Smooth muscle cell (in vitro differentiated cells): ENCODE results near the gene H2BK1. TPM values are rescaled to one million over a fixed set of nuclear protein-coding genes. Genes with fewer than 3 reads are reported as not detected.

Experiments
- DNase-seq: peaks from one replicate; lab custom pipeline; 2025; ENCODE audit not compliant: unreplicated experiment; lab: John Stamatoyannopoulos, UW
- H2AFZ ChIP-seq: fragments of 200-600 bp; sonication (generic); 2 replicates; pipeline ENCODE4 v1.6.0; 2016; ENCODE audit warnings: antibody characterized with exemption, low read depth, mild to moderate bottlenecking
- H3F3A ChIP-seq: fragments of 200-600 bp; sonication (generic); 2 replicates; pipeline ENCODE4 v1.6.0; 2017; ENCODE audit warnings: antibody characterized with exemption, low read depth
- H3K27ac ChIP-seq: fragments of 200-600 bp; sonication (generic); 2 replicates; pipeline ENCODE4 v1.5.1; 2016; ENCODE audit warnings: low read depth, mild to moderate bottlenecking
- H3K27me3 ChIP-seq: fragments of 200-600 bp; sonication (generic); 2 replicates; pipeline ENCODE4 v1.6.1; 2016; ENCODE audit warnings: low read depth, mild to moderate bottlenecking
- H3K36me3 ChIP-seq: fragments of 200-600 bp; sonication (generic); 2 replicates; pipeline ENCODE4 v1.5.1; 2016; ENCODE audit warnings: low read depth
- H3K4me1 ChIP-seq: fragments of 200-600 bp; sonication (generic); 2 replicates; pipeline ENCODE4 v1.5.1; 2016; ENCODE audit warnings: low read depth
- H3K4me2 ChIP-seq: fragments of 200-600 bp; sonication (generic); 2 replicates; pipeline ENCODE4 v1.6.0; 2016; ENCODE audit warnings: mild to moderate bottlenecking
- H3K4me3 ChIP-seq: fragments of 200-600 bp; sonication (generic); 2 replicates; pipeline ENCODE4 v1.5.1; 2016; ENCODE audit warnings: mild to moderate bottlenecking
- H3K79me2 ChIP-seq: fragments of 200-600 bp; sonication (generic); 2 replicates; pipeline ENCODE4 v1.6.0; 2016; ENCODE audit warnings: low read depth, mild to moderate bottlenecking
- H3K9ac ChIP-seq: fragments of 200-600 bp; sonication (generic); 2 replicates; pipeline ENCODE4 v1.6.0; 2016; ENCODE audit warnings: low read depth
- H3K9me3 ChIP-seq: fragments of 200-600 bp; sonication (generic); replicated peaks from 2 replicates; pipeline ENCODE4 v1.5.1; 2016; ENCODE audit warnings: low read depth
- H4K20me1 ChIP-seq: fragments of 200-600 bp; sonication (generic); 2 replicates; pipeline ENCODE4 v1.6.0; 2016; ENCODE audit warnings: low read depth
- WGBS: methylation state at CpG from one replicate; pipeline ENCODE4 v1.1.7; 2016; ENCODE audit warnings: low lambda C conversion rate; 5-methylcytosine and 5-hydroxymethylcytosine counted together
- polyA plus RNA-seq: library from polyadenylated mRNA; unstranded; fragments of >200 nt; fragmentation: Nextera tagmentation; extraction: Ambion mirVana; gene quantifications from 2 replicates; pipeline ENCODE4 v1.2.1, GENCODE V29; 2016
- total RNA-seq: library from RNA; depleted of rRNA; stranded (reverse); fragments of >200 nt; gene quantifications from 2 replicates; pipeline ENCODE4 v1.2.3, GENCODE V29; 2014
- TF ChIP-seq, protein P1 (sequence below): fragments of 200-600 bp; sonication (generic); IDR thresholded peaks from 2 replicates; pipeline ENCODE4 v1.5.1; 2017; ENCODE audit warnings: borderline replicate concordance, mild to moderate bottlenecking, antibody characterized with exemption; ENCODE audit not compliant: insufficient read depth, poor library complexity, severe bottlenecking

The H2BK1 gene
- total and polyA plus RNA-seq, 2 experiments from 2014 or later = not detected

GRCh38 chr7:151177310-151177709 is 33.0 kb downstream of the H2BK1 start:
- Histone ChIP-seq H3K36me3 (no peaks in the 10 kb centered on the region), H3K4me1 (no peaks in the 10 kb centered on the region), H3F3A (no peaks in the 10 kb centered on the region), H3K27ac (no peak overlapping the region), H3K79me2 (no peaks in the 10 kb centered on the region), H2AFZ (no peak overlapping the region), H4K20me1 (no peaks in the 10 kb centered on the region), H3K9ac (no peak overlapping the region), H3K4me3 (no peak overlapping the region), H3K9me3 (no peaks in the 10 kb centered on the region), H3K27me3 (peaks cover 39% of the 10 kb centered on the region), H3K4me2 (no peak overlapping the region)
- WGBS = 95% methylated on average over 1 of the region's 1 CpG
- DNase-seq = no peak
- TF ChIP-seq, protein P1, sequence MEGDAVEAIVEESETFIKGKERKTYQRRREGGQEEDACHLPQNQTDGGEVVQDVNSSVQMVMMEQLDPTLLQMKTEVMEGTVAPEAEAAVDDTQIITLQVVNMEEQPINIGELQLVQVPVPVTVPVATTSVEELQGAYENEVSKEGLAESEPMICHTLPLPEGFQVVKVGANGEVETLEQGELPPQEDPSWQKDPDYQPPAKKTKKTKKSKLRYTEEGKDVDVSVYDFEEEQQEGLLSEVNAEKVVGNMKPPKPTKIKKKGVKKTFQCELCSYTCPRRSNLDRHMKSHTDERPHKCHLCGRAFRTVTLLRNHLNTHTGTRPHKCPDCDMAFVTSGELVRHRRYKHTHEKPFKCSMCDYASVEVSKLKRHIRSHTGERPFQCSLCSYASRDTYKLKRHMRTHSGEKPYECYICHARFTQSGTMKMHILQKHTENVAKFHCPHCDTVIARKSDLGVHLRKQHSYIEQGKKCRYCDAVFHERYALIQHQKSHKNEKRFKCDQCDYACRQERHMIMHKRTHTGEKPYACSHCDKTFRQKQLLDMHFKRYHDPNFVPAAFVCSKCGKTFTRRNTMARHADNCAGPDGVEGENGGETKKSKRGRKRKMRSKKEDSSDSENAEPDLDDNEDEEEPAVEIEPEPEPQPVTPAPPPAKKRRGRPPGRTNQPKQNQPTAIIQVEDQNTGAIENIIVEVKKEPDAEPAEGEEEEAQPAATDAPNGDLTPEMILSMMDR = no peak

- TF ChIP-seq, protein P1 = no peak
- DNase-seq = no peak
- Histone ChIP-seq H2AFZ (no peak overlapping the region), H4K20me1 (no peaks in the 10 kb centered on the region), H3K36me3 (no peaks in the 10 kb centered on the region), H3K27ac (no peak overlapping the region), H3K9ac (no peak overlapping the region), H3K4me3 (no peak overlapping the region), H3K79me2 (no peaks in the 10 kb centered on the region), H3F3A (no peaks in the 10 kb centered on the region), H3K4me2 (no peak overlapping the region), H3K9me3 (no peaks in the 10 kb centered on the region), H3K4me1 (no peaks in the 10 kb centered on the region), H3K27me3 (peaks cover 41% of the 10 kb centered on the region)
- 93% methylated on average over 9 of the region's 9 CpGs for WGBS
Measured at GRCh38 chr7:151176401-151176800, 33.9 kb downstream of the H2BK1 start.

- H3K4me2 ChIP-seq = no peak overlapping the region
- WGBS = 67% methylated on average over 23 of the region's 23 CpGs
- no peak overlapping the region for H3K9ac ChIP-seq
- TF ChIP-seq, protein P1 = no peak
- H3K36me3 ChIP-seq = no peaks in the 10 kb centered on the region
- no peak overlapping the region for H3K4me3 ChIP-seq
- no peaks in the 10 kb centered on the region for H4K20me1 ChIP-seq
- H3K9me3 ChIP-seq = no peaks in the 10 kb centered on the region
- H2AFZ ChIP-seq = no peak overlapping the region
- H3F3A ChIP-seq = no peaks in the 10 kb centered on the region
- no peaks in the 10 kb centered on the region for H3K4me1 ChIP-seq
- no peaks in the 10 kb centered on the region for H3K79me2 ChIP-seq
- peaks cover 45% of the 10 kb centered on the region for H3K27me3 ChIP-seq
- DNase-seq = no peak
- H3K27ac ChIP-seq = no peak overlapping the region
Measured at GRCh38 chr7:151175793-151176311, 34.4 kb downstream of the H2BK1 start.
